Nucleus accumbens (tissue), 56 donors: ENCODE measurements around the gene SERP2.

ENCODE experiments used
- DNase-seq, 56 donors: peaks; one replicate each; lab custom pipeline; 2025; lab: John Stamatoyannopoulos, UW

Gene SERP2

GRCh38 chr13:44385847-44386246 is 12.2 kb downstream of the SERP2 start:
- DNase-seq, result no peak

- DNase-seq, result no peak
These were observed 13.4 kb downstream of the SERP2 start for GRCh38 chr13:44386913-44387556.

- DNase-seq, result peak in 2 of 56 donors; percentile 5 to 9
These were observed 14.9 kb downstream of the SERP2 start for GRCh38 chr13:44388427-44389059.

GRCh38 chr13:44389060-44389666 is 15.5 kb downstream of the SERP2 start:
- no peak for DNase-seq

GRCh38 chr13:44389876-44390275 is 16.3 kb downstream of the SERP2 start:
- DNase-seq, result no peak

- DNase-seq, result no peak
These were observed 19.8 kb downstream of the SERP2 start for GRCh38 chr13:44393391-44393790.

- DNase-seq, result no peak
These were observed 21.0 kb downstream of the SERP2 start for GRCh38 chr13:44394658-44395057.

- DNase-seq, result no peak
These were observed 22.5 kb downstream of the SERP2 start for GRCh38 chr13:44395976-44396694.

GRCh38 chr13:44396701-44397580 is 23.3 kb downstream of the SERP2 start:
- peak in 1 of 56 donors; percentile 15 for DNase-seq

- DNase-seq, result no peak
These were observed 24.2 kb downstream of the SERP2 start for GRCh38 chr13:44397766-44398223.

GRCh38 chr13:44398606-44399005 is 25.0 kb downstream of the SERP2 start:
- DNase-seq, result no peak

GRCh38 chr13:44399074-44399473 is 25.4 kb downstream of the SERP2 start:
- no peak for DNase-seq

- DNase-seq, result no peak
These were observed 27.1 kb downstream of the SERP2 start for GRCh38 chr13:44400736-44401135.

- no peak for DNase-seq
These were observed 28.0 kb downstream of the SERP2 start for GRCh38 chr13:44401577-44401976.

GRCh38 chr13:44402899-44403445 is 29.3 kb downstream of the SERP2 start:
- DNase-seq, result no peak

GRCh38 chr13:44403461-44404056 is 29.9 kb downstream of the SERP2 start:
- DNase-seq, result peak in 2 of 56 donors; percentile 5 to 40

GRCh38 chr13:44404261-44405132 is 30.9 kb downstream of the SERP2 start:
- DNase-seq, result peak in 2 of 56 donors; percentile 12 to 34

GRCh38 chr13:44406617-44407016 is 33.0 kb downstream of the SERP2 start:
- no peak for DNase-seq
